ENCODE data around the gene C2orf42.
"Not testable (repeated sequence)": the region's sequence is repeated elsewhere in the genome, so short reads cannot be mapped to it uniquely, and the experiment has no call there.

The C2orf42 gene

GRCh38 chr2:70104231-70105111 is 86.3 kb downstream of the C2orf42 start:
- DNase-seq (ENCODE audit: low read depth, low spot score): no peak

- no peak for DNase-seq (ENCODE audit: low read depth, low spot score)
Observed at GRCh38 chr2:70103531-70104061, 87.2 kb downstream of the C2orf42 start.

GRCh38 chr2:70102323-70102905 is 88.4 kb downstream of the C2orf42 start:
- DNase-seq (ENCODE audit: low read depth, low spot score): not testable (repeated sequence)

- not testable (repeated sequence) for DNase-seq (ENCODE audit: low read depth, low spot score)
Observed at GRCh38 chr2:70101686-70102085, 89.1 kb downstream of the C2orf42 start.

- DNase-seq (ENCODE audit: low read depth, low spot score): no peak
Observed at GRCh38 chr2:70101174-70101573, 89.6 kb downstream of the C2orf42 start.

Measured in iPS DF 19.7 (cell line).